Mammary epithelial cell (primary cell): Measurements from ENCODE around the gene APOL4.

Experiments used
- EZH2 ChIP-seq: IDR thresholded peaks from 2 replicates; pipeline ENCODE4 v1.6.1; 2012; ENCODE audit warnings: low read length, inconsistent platforms, borderline replicate concordance
- TF ChIP-seq, protein P1 (sequence below), 2 donors: IDR thresholded peaks in 1 of 2; conservative IDR thresholded peaks in 1 of 2; 2 replicates each; pipeline ENCODE4 v1.5.1; 2011 to 2012; ENCODE audit warnings: inconsistent platforms in 2 of 2, low read length in 2 of 2, mild to moderate bottlenecking in 2 of 2, control low read depth in 1 of 2, low read depth in 1 of 2; ENCODE audit not compliant: insufficient read depth in 1 of 2; ENCODE audit errors: extremely low read depth in 1 of 2

DNA sequence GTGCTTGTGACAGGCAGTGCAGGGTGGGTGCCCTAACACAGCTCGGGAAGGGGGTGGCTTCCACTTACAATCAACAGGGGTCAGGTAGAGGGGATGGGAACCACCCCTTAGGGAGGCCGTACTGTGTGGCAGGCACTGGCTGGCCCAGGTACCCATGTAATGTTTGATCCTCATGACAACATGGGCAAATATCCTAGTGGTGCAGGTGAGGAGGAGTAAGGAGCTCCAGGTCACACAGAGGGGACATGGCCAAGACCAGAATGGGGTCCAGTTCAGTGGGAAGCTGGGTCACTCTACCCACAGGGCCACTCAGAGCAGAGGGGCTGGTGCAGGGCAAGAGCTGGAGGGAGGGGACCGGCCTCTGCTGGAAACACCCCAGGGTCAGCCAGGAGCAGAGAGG lies 3.1 kb downstream of the APOL4 start:
- TF ChIP-seq, protein P1, sequence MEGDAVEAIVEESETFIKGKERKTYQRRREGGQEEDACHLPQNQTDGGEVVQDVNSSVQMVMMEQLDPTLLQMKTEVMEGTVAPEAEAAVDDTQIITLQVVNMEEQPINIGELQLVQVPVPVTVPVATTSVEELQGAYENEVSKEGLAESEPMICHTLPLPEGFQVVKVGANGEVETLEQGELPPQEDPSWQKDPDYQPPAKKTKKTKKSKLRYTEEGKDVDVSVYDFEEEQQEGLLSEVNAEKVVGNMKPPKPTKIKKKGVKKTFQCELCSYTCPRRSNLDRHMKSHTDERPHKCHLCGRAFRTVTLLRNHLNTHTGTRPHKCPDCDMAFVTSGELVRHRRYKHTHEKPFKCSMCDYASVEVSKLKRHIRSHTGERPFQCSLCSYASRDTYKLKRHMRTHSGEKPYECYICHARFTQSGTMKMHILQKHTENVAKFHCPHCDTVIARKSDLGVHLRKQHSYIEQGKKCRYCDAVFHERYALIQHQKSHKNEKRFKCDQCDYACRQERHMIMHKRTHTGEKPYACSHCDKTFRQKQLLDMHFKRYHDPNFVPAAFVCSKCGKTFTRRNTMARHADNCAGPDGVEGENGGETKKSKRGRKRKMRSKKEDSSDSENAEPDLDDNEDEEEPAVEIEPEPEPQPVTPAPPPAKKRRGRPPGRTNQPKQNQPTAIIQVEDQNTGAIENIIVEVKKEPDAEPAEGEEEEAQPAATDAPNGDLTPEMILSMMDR (conservative IDR thresholded peaks at IDR 0.05 in 1 of 2, IDR thresholded peaks at IDR 0.05 in 1 of 2; ENCODE audit: extremely low read depth in 1 of 2, insufficient read depth in 1 of 2, low read depth in 1 of 2, low read length in 2 of 2) = no peak
- no peak for TF ChIP-seq EZH2
